Measurements from ENCODE around the gene COX14.

GRCh38 chr12:50087995-50088394 lies 24.0 kb upstream of the COX14 start:
- TF ChIP-seq ZNF274 (IDR thresholded peaks at IDR 0.05; ENCODE audit: low read depth, low read length) (no peak), SUZ12 (IDR thresholded peaks at IDR 0.05; ENCODE audit: extremely low read depth, insufficient read depth, insufficient read length) (no peak)

Measured in NT2/D1 (cell line).